ENCODE measurements around the gene DLX6.

DLX6 gene

GRCh38 chr7:96995406-96996110 is 9.8 kb upstream of the DLX6 start:
- no peak for DNase-seq (ENCODE audit: low read depth, low spot score)

- DNase-seq (ENCODE audit: low read depth, low spot score), result no peak
Measured at GRCh38 chr7:96996111-96996957, 9.0 kb upstream of the DLX6 start.

GRCh38 chr7:96996958-96997511 is 8.3 kb upstream of the DLX6 start:
- no peak for DNase-seq (ENCODE audit: low read depth, low spot score)

GRCh38 chr7:96997512-96998032 is 7.8 kb upstream of the DLX6 start:
- no peak for DNase-seq (ENCODE audit: low read depth, low spot score)

- DNase-seq (ENCODE audit: low read depth, low spot score), result no peak
Measured at GRCh38 chr7:96998333-96998732, 7.0 kb upstream of the DLX6 start.

GRCh38 chr7:96998744-96999143 is 6.6 kb upstream of the DLX6 start:
- no peak for DNase-seq (ENCODE audit: low read depth, low spot score)

GRCh38 chr7:97001221-97001620 is 4.1 kb upstream of the DLX6 start:
- DNase-seq (ENCODE audit: low read depth, low spot score), result no peak

GRCh38 chr7:97001656-97002554 is 3.4 kb upstream of the DLX6 start:
- no peak for DNase-seq (ENCODE audit: low read depth, low spot score)

- no peak for DNase-seq (ENCODE audit: low read depth, low spot score)
Measured at GRCh38 chr7:97002555-97003261, 2.6 kb upstream of the DLX6 start.

GRCh38 chr7:97003262-97004246 is 1.8 kb upstream of the DLX6 start:
- no peak for DNase-seq (ENCODE audit: low read depth, low spot score)

- no peak for DNase-seq (ENCODE audit: low read depth, low spot score)
Measured at GRCh38 chr7:97004247-97005182, 838 bp upstream of the DLX6 start.

- DNase-seq (ENCODE audit: low read depth, low spot score), result peak; percentile 65
Measured at GRCh38 chr7:97006055-97006815, 882 bp downstream of the DLX6 start.

- no peak for DNase-seq (ENCODE audit: low read depth, low spot score)
Measured at GRCh38 chr7:97006816-97007582, 1.6 kb downstream of the DLX6 start.

GRCh38 chr7:97007583-97007861 is 2.2 kb downstream of the DLX6 start:
- no peak for DNase-seq (ENCODE audit: low read depth, low spot score)

GRCh38 chr7:97008275-97008917 is 3.0 kb downstream of the DLX6 start:
- no peak for DNase-seq (ENCODE audit: low read depth, low spot score)

All from astrocyte of the hippocampus (primary cell).